ENCODE measurements around the gene ENTPD7.
"Not testable (repeated sequence)": the region's sequence is repeated elsewhere in the genome, so short reads cannot be mapped to it uniquely, and the experiment has no call there.

The ENTPD7 gene

DNA sequence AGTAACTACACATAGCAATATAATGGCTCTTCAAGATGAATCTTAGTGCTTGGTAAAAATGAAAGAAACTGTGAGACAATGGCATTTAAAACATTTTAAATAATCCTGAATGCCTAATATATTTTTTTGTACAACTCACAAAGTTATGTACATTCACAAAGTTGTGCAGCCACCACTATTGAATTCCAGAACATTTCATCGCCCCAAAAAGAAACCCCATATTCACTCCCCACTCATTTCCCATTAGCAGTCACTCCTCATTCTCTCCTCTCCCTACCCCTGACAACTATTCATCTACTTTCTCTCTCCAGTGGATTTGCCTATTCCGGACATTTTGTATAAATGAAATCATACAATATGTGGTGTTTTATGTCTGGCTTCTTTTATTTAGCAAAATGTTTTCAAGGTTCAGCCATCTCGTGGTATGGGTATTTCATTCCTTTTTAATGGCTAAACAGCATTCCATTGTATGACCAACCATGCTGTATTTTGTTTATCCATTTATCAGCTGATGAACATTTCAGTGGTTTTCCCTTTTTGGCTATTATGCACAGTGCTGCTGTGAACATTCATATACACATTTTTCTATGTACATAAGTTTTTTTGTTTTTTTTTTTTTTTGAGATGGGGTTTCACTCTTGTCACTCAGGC, 34.7 kb downstream of the ENTPD7 start:
- DNase-seq: no peak

DNA sequence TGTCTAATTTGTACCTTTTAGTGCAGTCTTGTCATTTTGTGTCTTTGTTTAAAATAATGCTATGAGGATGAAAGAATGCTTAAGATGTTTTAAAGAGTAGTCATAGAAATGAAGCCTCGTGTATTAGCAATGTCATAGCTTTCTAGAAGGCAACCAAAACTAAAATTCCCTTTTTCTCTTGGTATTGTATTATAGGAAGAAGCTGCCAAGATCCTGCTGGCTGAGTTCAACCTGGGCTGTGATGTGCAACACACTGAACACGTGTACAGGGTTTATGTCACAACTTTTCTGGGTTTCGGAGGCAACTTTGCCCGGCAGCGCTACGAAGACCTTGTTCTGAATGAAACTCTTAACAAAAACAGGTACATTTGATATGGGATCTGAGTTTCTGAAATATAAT, 36.5 kb downstream of the ENTPD7 start:
- DNase-seq: no peak

DNA sequence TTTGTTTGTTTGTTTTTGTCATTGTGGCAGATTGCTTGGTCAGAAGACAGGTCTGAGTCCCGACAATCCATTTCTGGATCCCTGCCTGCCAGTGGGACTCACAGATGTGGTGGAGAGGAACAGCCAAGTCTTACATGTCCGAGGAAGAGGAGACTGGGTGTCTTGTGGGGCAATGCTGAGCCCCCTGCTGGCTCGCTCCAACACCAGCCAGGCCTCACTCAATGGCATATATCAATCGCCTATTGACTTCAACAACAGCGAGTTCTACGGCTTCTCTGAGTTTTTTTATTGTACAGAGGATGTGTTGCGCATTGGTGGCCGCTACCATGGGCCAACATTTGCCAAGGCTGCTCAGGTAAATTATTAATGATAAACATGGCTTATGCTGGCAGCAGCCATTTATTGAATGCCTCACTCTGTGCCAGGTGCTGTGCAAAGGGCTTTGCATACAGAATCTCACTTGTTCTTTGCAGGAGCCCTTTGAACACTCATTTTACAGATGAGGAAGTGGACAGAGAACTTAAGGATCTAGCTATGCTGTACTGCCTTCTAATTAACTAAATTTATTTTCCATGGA, 39.3 kb downstream of the ENTPD7 start:
- no peak for DNase-seq

DNA sequence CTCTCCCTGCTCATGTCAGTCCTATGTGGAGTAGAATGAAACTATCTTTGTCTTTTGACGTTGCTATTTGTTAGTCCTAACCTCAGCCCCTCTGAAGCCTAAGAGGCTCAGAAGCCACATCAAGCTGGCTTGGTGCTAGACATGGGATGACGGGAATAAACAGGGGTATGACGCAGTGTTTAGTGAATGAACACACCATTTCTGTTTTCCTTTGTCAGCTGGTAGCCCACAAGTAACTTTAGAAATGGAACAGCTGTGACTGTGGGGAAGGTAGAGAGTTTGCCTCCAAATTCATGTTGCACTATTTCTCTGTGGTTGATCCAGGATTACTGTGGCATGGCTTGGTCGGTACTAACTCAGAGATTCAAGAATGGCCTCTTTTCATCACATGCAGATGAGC, 41.3 kb downstream of the ENTPD7 start:
- no peak for DNase-seq

DNA sequence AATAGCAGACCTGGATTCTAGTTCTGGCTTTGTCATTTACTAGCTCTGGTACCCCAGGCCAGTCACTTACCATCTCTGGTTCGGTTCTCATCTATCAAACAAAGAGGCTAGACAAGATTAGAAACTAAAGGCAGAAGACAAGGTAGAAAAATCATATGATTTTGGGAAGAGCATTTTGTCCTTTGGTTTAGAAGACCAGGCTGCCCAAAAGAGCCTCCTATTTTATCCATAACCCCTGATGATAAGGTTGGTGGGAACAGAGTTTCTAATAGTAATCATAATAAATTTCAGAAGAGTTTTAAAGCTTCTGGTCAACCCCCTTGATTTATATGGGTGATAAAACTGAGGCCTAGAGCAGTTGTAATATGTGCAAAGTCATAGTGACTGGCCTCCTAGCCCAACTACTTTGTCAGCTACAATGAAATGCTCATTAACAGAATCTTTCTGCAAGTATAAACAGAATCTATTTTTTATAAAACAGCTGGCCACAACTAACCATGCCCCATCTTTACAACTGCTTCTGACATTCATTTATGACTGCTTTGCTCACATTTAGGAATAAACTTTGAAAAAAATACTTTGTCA, 49.2 kb downstream of the ENTPD7 start:
- no peak for DNase-seq

DNA sequence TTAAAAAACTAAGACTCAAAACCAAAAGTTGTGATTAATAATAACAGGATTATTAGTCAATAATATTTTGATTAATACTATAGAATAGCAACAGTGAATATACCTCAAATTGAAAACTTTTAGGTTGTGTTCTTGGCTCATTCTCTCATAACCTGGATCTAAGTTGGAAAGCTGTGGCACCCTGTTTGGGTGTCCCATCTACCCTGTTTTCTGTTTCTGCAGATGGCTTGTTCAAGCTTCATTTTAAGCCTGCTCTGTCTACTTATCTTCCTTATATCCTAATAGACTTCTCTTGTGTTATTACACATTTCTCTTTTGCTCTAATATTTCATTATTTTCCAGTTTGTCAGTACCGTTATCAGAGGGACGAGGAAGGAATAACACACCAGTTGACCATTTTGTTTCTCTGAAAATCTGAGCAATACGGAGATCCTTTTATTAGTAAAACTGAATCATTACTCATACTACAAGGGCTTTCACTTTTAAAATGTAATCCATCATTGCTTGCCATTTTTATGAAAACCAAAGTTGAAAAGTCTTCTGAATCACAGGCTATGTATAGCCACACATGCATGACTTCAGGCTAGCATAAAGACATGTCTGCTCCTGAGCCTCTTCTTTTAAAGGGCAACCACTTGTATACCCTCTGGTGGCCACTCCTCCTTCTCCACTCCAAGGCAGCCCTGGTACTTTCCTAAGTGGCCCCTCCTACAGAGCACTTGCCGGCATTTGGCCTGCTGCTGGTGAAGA, 50.3 kb downstream of the ENTPD7 start:
- no peak for DNase-seq

DNA sequence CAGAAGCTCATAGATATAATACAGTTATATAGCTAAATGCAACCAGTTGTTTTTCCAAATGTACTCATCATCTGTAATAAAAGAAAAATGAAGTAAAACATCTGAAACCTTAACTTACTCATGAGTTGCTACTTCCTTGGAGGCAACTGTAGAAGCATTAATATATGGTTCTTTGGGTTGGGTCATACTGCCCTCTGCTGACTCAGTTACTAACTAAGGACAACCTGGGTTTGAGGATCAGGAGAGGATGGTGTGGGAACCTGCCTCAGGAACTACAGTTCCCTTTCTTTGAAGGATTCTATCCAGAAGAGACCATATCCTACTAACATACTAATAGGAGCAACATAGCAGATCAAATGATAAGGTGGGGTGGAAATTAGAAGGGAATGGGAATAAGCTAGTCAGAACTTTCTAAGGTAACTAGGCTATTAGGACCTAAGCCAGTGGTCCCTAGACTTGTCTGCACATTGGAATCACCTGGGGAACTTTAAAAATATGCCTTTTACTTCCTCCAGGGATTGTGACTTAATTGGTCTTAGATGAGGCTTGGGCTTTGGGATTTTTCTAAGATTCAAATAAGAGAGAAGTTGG, 51.9 kb downstream of the ENTPD7 start:
- DNase-seq: peak; percentile 46

DNA sequence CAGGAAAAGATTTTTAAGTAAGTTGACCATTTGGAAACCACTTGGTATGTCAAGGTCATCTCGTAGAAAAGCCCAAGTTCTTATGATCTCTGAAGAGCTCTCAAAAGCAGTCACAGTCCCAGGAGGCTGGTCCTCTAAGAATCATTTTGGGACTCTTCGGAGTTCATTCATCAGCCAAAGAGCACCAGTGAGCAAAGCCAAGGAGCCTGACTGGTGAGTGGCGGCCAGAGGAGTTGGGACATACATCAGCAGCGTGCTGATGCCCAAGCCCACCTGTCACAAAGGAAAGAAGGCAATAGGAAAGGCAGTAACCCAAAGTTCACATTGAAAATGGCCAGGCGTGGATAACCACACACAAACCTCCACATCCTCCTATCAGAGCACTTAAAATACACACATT, 55.1 kb downstream of the ENTPD7 start:
- DNase-seq: no peak

DNA sequence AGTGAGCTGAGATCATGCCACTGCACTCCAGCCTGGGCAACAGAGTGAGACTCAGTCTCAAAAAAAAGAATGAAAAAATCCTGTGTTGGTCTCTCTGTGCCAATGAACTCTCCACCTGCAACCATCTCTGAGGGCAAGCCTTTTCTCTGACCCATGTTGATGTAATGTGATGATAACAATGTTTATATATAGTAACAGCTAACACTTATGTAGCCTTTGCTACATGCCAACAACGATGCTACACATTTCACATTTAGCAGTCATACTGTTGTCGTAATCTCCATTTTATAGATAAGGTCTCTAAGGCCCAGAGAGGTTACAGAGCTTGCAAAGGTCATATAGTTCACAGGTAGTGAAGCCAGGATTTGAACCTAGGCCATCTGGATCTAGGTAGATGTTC, 61.1 kb downstream of the ENTPD7 start:
- DNase-seq: no peak

DNA sequence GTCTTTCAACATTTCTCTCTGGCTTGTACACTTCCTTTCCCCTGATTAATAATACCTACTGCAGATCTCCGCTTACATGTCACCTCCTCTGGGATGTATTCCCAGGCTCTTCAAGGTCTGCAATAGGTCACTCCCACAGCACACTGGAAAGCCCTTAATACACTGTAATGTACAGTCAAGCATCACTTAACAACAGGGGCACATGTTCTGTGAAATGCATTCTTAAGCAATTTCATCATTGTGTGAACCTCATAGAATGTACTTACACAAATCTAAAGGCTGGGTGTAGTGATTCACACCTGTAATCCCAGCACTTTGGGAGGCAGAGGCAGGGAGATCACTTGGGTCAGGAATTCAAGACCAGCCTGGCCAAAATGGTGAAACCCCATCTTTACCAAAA, 70.7 kb downstream of the ENTPD7 start:
- no peak for DNase-seq

DNA sequence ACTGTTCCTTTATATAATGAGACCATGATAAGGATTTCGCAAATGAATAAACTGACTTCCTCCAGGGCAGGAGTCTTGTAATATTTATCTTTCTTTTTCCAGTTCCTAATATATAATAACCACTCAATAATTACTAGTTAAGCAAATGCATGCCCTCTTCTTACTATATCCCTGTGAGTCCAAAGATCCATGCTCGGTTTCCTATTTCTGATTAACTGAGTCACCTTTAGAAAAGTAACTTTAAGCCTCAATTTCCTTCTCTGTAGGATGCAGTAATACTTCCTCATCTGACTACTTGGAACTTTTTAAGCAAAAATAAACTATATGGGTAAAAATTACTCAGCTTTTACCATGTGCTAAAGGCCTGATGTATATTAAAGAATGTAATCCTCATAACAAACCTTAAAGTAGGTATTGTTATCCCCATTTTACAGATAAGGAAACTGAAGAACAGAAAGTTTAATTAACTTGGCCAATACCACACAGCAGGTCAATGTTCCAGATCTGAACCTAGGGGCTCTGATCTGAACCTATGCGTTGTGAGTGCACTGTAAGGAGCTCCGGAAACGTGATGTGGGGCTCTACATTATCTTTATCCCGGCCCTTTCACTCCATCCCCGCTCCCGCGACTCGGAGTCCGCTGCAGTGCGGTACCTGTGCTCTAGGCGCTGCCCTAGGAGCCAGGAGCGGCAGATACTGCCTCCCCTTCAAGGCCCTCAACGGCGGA, 72.2 kb downstream of the ENTPD7 start:
- no peak for DNase-seq

DNA sequence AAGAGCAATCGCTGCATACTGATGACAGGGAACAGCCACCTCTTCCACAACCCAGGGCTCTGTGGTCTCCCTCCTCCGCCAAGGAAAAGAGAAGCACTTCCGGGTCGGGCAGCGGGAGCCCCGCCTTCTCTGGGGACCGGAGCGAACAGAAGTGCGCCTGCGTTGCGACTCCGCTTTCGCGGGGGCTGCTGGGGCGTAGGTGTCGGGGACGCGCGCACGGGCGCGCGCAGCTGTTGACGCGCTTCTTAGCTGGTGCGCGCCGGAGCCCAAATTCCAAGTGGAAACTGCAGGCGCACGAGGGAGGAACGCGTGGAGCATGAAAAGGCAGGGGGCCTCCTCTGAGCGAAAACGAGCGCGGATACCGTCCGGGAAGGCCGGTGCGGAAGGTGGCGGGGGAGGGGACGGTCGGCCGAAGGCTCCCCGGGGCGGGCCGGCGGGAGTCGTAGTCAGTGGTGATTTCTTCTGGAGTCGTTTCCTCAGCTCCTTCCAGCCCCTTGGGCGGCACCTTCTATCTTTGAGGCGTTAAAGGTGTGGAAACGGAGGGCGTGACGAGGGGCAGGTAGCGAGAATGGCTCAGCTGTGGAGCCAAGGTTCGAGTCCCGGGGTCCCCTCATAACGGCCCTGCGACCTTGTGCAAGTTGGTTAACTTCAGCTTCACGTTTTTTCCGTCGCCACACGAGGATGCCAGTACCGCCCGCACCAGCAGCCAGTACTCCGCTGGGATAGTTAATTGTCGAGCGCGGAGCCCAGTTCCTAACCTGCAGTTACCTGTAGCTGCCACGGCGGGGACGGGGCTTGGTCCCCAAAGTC, 72.9 kb downstream of the ENTPD7 start, which contains the start of the genes COX15 and CUTC:
Gene COX15 (minus strand): TSS at position 95 of the 810 bp plus-strand sequence. CDS start 78 bp downstream, at position 17.
Gene CUTC (plus strand): TSS at position 202 of the 810 bp plus-strand sequence. CDS start 115 bp downstream, at position 317.
- peak; percentile 96 for DNase-seq

DNA sequence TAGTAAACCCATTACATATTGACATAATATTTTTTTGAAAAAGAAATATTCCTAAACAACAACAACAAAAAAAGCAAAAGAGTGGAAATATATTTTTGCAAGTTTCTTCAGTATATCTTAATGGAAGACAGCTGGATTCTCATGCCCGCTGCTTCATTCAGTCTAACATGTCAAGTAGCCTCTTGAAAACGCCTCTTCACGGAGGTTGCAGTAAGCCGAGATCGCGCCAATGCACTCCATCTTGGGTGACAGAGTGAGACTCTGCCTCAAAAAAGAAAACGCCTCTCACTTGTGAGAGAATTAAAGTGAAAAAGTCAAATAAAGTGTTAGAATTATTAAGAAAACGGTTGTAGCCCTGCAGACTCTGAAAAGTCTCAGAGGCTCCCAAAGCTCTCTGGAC, 74.1 kb downstream of the ENTPD7 start:
- DNase-seq: no peak

DNA sequence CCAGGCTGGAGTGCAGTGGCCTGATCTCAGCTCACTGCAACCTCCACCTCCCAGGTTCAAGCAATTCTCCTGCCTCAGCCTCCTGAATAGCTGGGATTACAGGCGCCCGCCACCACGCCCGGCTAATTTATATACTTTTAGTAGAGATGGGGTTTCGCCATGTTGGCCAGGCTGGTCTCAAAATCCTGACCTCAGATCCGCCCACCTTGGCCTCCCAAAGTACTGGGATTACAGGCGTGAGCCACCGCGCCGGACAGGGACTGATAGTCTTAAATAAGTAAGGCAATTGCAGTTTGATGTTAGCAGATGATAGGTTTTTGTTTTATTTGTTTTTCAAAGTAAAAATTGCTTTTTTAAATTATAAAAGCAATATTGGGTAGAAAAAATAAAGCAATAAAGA, 74.8 kb downstream of the ENTPD7 start:
- DNase-seq: not testable (repeated sequence)

DNA sequence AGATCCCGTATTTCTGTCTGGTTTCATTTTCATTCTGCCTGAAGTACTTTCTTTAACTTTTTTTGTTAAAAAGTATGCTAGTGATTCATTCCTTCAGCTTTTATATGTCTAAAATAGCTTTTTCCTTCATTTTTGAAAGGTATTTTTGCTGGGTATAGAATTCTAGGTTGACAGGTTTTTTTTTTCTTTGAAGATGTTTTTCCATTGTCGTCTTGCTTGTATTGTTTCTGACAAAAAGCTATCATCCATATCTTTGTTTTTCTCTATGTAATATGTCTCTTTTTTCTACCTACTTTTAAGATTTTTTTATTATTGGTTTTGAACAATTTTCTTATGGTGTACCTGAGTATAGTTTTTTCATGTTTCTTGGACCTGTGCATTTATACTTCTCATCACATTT, 81.0 kb downstream of the ENTPD7 start:
- no peak for DNase-seq

DNA sequence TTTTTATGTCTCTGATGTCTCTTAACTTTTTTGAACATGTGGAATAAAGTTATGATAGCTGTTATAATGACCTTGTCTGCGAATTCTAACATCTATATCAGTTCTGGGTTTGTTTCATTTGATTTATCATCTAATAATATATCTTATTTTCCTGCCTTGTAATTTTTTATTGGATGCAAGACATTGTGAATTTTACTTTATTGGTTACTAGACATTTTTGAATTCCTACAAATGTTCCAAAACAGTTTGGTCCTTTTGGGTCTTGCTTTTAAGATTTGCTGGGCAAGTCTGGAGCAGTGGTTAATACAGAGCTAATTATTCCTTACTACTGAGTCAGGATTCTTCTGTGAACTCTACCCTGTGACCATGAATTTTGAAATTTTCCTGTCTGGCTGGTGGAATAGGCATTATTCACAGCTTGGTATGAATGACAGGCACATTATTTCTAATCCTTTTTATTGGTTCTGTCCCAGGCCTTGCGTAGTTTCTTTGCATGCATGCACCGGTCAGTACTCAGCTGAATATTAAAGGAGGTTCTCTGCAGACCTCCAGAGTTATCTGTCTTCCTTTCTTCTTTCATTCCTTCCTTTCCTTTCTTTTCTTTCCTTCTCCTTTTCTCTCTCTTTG, 81.7 kb downstream of the ENTPD7 start:
- DNase-seq: no peak

DNA sequence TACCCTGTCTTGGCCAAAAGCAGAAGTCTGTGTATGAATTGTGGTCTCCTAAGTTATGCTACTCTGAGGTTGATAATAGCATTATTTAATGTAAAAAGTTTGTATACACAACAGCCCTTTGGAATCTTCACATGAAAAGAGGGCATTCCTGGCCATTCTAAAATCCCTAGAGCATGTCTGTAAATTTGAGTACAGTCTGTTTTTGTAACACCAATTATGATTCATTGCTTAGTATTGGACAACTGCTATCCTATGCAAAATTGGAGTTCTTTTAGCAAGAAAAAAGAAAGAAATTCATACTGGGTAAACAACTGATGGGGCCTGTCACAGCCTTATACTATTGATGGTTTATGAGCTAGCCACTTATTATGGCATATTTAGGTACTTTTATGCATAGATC, 82.9 kb downstream of the ENTPD7 start:
- no peak for DNase-seq

DNA sequence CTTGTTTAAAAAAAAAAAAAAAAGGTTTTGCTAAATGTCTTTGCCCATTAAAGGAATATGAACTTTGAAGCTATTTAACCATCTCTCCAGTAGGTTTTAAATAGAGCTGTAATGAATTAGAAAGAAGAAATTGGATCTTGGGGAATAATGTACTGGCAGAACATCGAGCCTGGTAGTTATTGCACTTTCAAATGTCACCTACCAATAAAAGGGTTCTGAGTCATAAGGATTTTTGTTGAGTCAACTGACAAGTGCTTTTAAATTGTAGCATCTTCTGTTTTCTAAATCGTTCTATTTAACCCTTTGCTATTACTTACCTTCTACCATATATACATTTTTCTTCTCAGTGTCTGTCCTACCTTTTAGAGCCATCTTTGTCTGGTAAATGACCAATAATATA, 83.4 kb downstream of the ENTPD7 start:
- DNase-seq: no peak

DNA sequence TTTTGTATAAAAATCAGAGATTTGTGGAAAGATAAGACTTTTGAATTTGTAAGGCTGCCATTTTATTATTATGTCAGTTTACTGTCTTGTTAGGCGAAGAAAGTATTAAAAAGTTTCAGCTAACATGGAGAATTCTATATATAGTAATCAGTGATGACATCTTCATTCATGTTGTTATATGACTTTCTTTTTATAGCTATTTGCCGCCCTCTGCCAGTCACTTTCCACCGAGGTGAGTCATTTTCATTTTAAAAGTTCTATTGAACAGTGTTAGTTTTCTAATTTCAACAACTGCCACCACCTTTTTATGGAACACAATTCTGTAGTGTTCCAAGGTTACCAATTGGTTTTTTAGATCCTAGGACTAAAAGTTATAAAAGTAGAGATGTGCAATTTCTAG, 84.5 kb downstream of the ENTPD7 start:
- no peak for DNase-seq

DNA sequence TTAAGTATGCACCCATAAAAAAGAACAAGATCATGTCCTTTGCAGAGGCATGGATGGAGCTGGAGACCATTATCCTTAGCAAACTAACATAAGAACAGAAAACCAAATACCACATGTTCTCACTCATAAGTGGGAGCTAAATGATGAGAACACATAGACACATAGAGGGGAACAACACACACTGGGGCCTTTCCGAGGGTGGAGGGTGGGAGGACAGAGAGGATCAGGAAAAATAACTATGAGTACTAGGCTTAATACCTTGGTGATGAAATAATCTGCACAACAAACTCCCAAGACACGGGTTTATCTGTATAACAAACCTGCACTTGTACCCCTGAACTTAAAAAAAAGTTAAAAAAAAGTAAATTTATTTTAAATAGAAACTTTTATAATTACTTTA, 86.9 kb downstream of the ENTPD7 start:
- not testable (repeated sequence) for DNase-seq

DNA sequence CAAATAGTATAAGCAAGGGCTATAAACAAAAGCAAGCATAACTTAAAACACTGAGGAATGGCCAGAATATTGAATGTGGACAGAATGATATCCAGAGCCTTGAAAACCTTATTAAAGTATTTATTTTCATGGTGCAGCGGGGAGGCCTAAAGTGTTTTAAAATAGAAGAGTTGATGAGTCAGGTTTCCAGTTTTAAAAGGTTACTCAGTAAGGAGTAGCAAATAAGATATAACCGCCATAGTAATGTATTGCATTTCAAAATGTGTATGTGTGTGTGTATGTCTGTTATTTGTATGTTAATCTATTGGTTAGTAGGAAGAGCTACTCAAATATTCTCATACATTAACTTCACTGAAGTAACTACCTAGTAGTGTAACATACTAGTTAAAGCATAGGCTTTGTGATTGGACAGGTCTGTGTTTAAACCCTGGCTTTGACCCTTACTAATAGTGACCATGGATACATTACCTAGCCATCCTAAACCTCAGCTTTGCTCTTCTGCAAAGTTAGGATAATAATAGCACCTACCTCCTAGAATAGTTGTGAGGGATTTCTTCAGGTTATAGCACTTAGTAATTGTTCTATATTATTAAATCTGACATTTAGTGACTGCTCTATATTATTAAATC, 89.6 kb downstream of the ENTPD7 start:
- no peak for DNase-seq
